Calu3 (cell line): ENCODE results near the gene HNRNPF. TPM values are rescaled to one million over a fixed set of nuclear protein-coding genes. Genes with fewer than 3 reads are reported as not detected.

ENCODE experiments used
- BruUV-seq: library from RNA; stranded (reverse); fragments of 400-500 nt; replicated peaks from 2 replicates; lab custom pipeline; 2021; lab: Mats Ljungman, UMichigan
- CTCF ChIA-PET: fragments of 300-600 bp; sonication (Branson Sonifier 250); formaldehyde crosslinking; loops from one replicate; lab custom pipeline; 2022; ENCODE audit warnings: antibody characterized with exemption; lab: Charles Lee
- DNase-seq: peaks from one replicate; pipeline ENCODE4 v3.0.0; 2022
- H3K27ac Mint-ChIP-seq: one replicate; pipeline ENCODE4 v1.8.0; 2022; ENCODE audit warnings: mixed read lengths; ENCODE audit not compliant: unreplicated experiment
- H3K27me3 Mint-ChIP-seq: one replicate; pipeline ENCODE4 v1.8.0; 2022; ENCODE audit warnings: mixed read lengths; ENCODE audit not compliant: unreplicated experiment
- H3K36me3 Mint-ChIP-seq: one replicate; pipeline ENCODE4 v1.8.0; 2022; ENCODE audit warnings: mild to moderate bottlenecking, moderate library complexity, mixed read lengths; ENCODE audit not compliant: insufficient read depth, unreplicated experiment
- H3K4me1 Mint-ChIP-seq: one replicate; pipeline ENCODE4 v1.8.0; 2022; ENCODE audit warnings: mild to moderate bottlenecking, low read depth, mixed read lengths; ENCODE audit not compliant: unreplicated experiment
- H3K4me3 Mint-ChIP-seq: one replicate; pipeline ENCODE4 v1.8.0; 2022; ENCODE audit warnings: mild to moderate bottlenecking, low read depth, moderate library complexity, mixed read lengths; ENCODE audit not compliant: unreplicated experiment
- H3K9me3 Mint-ChIP-seq: one replicate; pipeline ENCODE4 v1.8.0; 2022; ENCODE audit warnings: low read depth, mixed read lengths; ENCODE audit not compliant: unreplicated experiment
- intact Hi-C: fragments of 100-400 bp; cut with micrococcal nuclease; formaldehyde crosslinking; loops from one replicate; pipeline ENCODE4 v1.10.0; 2022; ENCODE audit not compliant: unreplicated experiment
- total RNA-seq: library from RNA; stranded (reverse); gene quantifications from 2 replicates; pipeline ENCODE4 v1.2.3, GENCODE V29; 2022
- TF ChIP-seq, protein P1 (sequence below): fragments of 200-600 bp; IDR thresholded peaks from one replicate; pipeline ENCODE4 v1.8.0; 2022; ENCODE audit warnings: antibody characterized with exemption; ENCODE audit not compliant: unreplicated experiment

The HNRNPF gene
- total RNA-seq, 1 experiment from 2014 or later: 256 TPM

DNA sequence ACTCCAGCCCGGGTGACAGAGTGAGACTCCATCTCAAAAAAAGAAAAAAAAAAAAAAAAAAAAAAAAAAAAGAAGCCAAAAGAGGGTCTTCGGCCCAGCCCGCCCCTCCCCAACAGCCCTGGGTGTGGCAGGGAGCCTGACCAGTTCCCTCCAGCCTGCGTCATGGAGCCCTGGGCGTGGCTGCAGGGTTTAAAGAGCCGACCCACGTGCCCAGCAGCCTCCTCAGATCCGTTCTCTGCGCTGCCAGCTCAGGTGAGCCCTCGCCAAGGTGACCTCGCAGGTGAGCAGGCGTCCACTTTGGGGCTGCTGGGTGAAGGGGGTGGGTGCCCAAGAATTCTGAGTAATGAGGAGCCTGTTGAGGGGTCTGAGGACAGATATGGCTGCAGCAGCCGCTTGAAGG is 37.6 kb downstream of the HNRNPF start, which contains the start of gene FXYD4:
Gene FXYD4, plus strand, starts transcription at position 219 of the 400 bp plus-strand sequence. CDS start 2,111 bp downstream, outside the sequence.
- intact Hi-C loops: no loop called here
- Mint-ChIP-seq H3K27me3 (no peaks in the 10 kb centered on the region), H3K27ac (no peak within 1 kb of the TSS), H3K4me3 (no peak within 1 kb of the TSS), H3K9me3 (no peaks in the 10 kb centered on the region), H3K36me3 (no peaks in the 10 kb centered on the region), H3K4me1 (peaks cover 16% of the 10 kb centered on the region)
- CTCF ChIA-PET: no interaction called here
- TF ChIP-seq, protein P1, sequence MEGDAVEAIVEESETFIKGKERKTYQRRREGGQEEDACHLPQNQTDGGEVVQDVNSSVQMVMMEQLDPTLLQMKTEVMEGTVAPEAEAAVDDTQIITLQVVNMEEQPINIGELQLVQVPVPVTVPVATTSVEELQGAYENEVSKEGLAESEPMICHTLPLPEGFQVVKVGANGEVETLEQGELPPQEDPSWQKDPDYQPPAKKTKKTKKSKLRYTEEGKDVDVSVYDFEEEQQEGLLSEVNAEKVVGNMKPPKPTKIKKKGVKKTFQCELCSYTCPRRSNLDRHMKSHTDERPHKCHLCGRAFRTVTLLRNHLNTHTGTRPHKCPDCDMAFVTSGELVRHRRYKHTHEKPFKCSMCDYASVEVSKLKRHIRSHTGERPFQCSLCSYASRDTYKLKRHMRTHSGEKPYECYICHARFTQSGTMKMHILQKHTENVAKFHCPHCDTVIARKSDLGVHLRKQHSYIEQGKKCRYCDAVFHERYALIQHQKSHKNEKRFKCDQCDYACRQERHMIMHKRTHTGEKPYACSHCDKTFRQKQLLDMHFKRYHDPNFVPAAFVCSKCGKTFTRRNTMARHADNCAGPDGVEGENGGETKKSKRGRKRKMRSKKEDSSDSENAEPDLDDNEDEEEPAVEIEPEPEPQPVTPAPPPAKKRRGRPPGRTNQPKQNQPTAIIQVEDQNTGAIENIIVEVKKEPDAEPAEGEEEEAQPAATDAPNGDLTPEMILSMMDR: no peak
- no TSS peak for BruUV-seq
- DNase-seq: peak; percentile 25

DNA sequence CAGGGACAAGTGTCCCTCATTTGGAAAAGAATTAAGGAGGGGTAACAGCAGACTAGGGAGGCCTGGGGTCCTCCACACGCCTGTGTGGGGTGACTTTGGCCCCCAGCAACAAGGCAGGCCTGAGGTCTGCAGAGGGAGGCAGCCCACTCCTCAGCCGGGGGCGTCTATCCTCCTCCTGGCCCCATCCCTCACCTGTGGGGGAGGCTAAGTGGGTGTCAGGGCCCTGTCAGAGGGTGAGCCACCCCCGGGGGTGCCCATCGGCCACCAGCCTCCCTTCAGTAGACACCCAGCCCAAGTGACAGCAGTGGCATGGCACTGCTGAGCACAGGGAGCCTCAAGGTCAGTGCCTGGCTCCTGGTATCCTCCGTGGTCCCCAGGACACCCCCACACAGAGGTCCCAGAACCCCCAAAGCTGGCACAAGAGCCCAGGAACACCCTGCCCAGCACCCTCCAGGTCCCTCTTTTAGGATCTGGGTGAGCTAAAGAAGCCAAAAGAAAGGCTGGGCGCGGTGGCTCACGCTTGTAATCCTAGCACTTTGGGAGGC is 38.2 kb downstream of the HNRNPF start:
- Mint-ChIP-seq H3K36me3 (no peaks in the 10 kb centered on the region), H3K4me1 (peaks cover 10% of the 10 kb centered on the region), H3K27me3 (no peaks in the 10 kb centered on the region), H3K4me3 (no peak overlapping the region), H3K9me3 (no peaks in the 10 kb centered on the region), H3K27ac (no peak overlapping the region)
- no peak for DNase-seq
- CTCF ChIA-PET: no interaction called here
- BruUV-seq: no TSS peak
- intact Hi-C loops: no loop called here
- TF ChIP-seq, protein P1: no peak

DNA sequence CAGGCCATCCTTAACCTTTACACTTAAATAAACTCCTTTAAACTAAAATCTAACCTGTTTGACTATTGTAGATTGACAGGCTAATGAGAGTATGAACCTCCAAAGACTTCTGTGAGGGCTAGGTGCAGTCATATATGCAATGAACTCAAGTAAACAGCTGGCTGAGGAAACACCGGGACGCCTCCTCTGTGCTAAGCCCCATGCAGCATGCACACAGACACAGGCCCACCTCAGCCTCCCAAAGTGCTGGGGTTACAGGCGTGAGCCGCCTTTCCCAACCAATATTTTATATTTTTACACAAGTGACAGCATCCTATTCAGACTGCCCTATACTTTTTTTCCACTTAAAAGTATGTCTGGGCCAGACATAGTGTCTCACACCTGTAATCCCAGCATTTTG is 39.1 kb downstream of the HNRNPF start:
- no TSS peak for BruUV-seq
- DNase-seq: no peak
- no peak overlapping the region for H3K27ac Mint-ChIP-seq
- intact Hi-C loops: no loop called here
- no peaks in the 10 kb centered on the region for H3K36me3 Mint-ChIP-seq
- no peaks in the 10 kb centered on the region for H3K9me3 Mint-ChIP-seq
- H3K4me1 Mint-ChIP-seq: peaks cover 2% of the 10 kb centered on the region
- TF ChIP-seq, protein P1: no peak
- H3K27me3 Mint-ChIP-seq: no peaks in the 10 kb centered on the region
- CTCF ChIA-PET: no interaction called here
- no peak overlapping the region for H3K4me3 Mint-ChIP-seq

DNA sequence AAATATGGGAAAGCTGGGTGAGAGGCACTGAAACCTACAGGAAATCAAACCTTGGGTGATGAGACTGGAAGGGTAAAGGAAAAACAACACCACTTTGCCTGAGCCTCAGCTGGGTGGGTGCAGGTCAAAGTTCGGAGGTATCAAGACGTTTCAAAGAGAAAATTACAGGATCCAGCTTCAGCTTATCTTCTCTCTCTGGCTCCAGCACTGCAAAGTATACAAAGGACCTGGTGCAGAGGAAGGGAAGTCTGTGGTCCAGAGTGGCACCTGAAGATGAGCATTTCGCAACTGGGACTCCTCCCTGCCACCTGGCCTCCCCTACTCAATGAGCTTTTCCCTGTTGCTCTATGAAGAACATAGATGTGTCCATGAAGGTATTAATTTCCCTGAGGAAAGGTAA is 44.0 kb downstream of the HNRNPF start:
- H3K4me3 Mint-ChIP-seq: no peak overlapping the region
- CTCF ChIA-PET: no interaction called here
- no peaks in the 10 kb centered on the region for H3K27me3 Mint-ChIP-seq
- no peaks in the 10 kb centered on the region for H3K9me3 Mint-ChIP-seq
- no peak overlapping the region for H3K27ac Mint-ChIP-seq
- H3K4me1 Mint-ChIP-seq: peaks cover 14% of the 10 kb centered on the region
- no peak for DNase-seq
- TF ChIP-seq, protein P1: no peak
- BruUV-seq: no TSS peak
- peaks cover 15% of the 10 kb centered on the region for H3K36me3 Mint-ChIP-seq
- intact Hi-C loops: no loop called here
